RPMI8226 (cell line): Measurements from ENCODE around the gene ACLY.
"Not testable (repeated sequence)": the region's sequence is repeated elsewhere in the genome, so short reads cannot be mapped to it uniquely, and the experiment has no call there.

Experiments used
- DNase-seq: peaks from one replicate; pipeline ENCODE4 v3.0.0-alpha.2; 2015

The ACLY gene

DNA sequence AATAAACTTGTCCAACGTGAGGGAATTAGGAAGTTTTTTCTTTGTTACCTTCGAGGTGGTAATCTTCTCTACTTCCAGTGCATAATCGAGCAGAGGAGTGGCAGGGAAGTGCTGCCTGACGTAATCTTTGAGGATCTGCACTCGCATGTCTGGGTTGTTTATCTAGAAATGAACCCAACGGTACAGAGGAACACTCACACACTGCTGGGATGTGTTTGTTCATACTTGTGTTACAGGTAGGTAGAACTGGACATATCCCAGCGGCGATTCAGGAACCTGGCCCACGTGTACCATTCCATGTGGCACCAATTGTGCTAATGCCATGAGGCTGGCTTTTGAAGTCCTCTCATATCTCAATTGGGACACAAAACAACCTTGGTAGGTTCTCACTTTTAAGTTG is 49.3 kb downstream of the ACLY start:
- DNase-seq: no peak

DNA sequence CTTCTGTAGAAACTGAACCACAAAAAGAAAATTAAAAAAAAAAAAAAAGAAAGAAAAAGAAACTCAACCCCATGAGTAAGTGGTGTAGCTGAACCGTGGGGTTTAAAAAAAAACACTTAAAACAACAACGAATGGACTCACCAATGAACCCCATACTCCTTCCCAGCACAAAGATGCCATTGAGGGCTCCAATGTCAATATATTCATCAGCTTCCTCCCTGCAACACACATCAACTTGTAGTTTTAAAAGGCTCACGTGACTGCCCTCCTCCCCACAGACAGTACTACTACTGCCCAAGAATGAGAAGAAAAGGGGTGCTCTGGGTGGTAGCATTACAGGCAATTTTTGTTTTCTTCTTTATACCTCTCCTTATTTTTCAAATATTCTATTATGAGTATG is 50.2 kb downstream of the ACLY start:
- DNase-seq: no peak

DNA sequence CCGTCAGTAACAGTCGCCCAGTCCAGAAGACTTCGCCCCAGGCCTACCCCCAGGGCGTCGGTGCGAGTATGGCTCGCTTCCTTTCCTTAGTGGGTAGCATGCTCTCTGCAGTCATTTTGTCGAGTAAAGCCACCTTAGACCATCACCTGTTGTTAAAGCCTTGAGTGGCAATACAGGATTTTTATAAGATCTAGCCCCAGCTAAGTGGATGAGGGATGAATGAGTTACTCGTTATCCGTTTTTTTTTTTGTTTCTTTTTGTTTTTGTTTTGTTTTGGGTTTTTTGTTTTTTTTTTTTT is 53.2 kb downstream of the ACLY start:
- DNase-seq: no peak

DNA sequence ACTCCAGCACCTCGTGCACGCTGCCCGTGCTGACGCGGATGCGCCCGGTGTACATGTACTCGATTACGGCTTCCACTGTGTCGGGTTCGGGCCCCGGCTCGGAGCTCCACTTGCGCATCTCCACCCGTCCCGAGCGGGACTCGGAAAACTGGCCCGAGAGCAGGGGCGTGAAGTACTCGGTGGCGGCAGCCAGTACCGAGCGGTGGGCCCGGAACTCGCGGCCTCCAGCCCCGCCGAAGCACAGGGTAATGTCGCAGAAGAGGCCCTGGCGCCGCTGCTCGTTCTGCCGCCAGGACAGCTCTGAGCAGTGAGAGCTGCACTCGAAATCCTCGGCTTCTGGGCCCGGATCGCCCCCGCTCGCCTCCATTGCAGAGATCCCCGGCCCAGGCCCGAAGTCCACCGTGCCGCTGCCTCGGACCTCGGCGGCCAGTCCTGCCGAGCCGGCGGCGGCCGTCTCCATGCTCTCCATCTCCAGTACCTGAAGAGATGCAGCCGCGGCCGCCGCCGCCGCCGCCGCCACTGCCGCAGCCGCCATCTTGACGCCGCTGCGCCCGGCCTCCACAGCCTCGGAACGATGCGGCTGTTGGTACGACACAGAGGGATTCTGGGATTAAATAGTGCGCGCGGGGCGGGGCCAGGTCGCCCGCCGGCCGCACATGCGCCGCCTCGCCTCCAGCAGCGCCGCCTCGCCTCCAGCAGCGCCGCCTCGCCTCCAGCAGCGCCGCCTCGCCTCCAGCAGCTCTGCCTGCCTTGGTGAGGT is 53.7 kb downstream of the ACLY start, which contains the start of gene KLHL11:
TSS of gene KLHL11 (minus strand) at position 588 of the 760 bp plus-strand sequence. CDS start at position 535, 53 bp downstream.
- DNase-seq: peak; percentile 93

DNA sequence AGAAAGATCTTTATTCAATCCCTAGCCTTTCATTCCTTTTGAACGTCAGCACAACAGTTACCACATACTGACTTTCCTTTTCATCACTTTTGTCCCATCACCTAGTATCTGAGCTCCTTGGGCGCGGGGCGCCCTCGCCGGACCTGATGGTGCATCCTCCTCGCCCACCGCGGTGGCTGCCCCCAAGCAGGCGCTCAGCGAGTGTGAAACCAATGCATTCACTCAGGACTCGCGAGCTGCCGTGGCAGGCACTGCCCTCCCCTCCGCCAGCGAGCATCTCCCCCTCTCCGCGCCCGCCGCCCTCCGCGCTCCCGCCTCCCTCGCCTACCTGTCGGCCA is 54.3 kb downstream of the ACLY start:
- no peak for DNase-seq

DNA sequence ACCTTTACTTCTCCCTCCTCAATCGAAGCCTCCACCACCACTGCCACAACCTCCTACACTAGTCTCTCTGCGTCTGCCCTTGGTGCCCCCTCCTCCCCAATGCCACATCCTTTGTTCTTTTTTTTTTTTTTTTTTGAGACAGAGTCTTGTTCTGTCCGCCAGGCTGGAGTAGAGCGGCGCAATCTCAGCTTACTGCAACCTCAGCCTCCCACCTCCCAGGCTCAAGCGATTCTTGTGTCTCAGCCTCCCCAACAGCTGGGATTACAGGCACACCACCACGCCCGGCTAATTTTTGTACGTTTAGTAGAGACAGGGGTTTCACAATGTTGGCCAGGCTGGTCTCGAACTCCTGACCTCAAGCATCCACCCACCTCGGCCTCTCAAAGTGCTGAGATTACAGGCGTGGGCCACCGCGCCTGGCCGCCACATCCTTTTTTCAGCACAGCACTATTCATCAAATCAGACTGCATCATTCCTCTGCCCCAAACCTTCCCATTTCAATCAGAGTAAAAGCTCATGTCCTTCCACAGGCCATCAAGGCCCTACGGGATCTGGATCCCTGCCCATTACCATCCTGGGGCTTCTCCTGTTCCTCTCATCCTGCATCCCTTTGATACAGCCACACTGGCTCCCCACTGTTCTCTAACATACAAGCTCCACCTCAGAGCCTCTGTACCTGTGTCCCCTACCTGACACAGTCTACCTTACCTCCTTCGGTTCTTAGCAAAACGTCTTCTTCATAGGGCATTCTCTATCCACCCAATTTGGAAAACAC is 55.5 kb downstream of the ACLY start:
- DNase-seq: no peak

DNA sequence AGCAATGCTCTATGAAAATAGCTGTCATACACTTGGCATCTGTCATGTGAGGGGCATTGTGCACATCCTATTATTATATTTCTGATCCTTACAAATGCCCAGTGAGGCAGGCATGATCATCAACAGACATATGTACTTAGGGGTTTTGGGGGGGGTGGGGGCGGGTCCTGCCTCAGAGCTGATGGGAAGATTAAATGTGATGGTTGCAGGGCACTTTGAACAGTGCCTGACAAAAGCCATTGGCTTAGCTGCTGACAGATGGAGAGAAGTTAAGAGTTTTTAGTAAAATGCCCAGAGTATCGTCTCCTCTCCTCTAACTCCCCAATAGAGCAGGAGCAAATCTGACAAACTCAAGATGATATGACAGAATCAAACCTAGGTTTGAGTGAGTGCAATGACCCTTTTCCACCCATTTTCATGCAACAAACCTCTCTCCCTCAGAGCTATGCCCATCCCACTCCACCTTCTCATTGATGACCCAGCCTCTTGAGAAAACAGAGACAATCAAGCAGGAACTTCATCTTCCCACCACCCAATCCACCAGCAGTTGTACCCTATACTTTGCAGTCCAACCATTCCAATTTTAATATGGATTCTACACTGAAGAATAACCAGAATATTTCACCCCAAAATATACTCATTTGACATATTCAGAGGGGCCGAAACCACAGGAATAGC is 58.4 kb downstream of the ACLY start:
- no peak for DNase-seq

DNA sequence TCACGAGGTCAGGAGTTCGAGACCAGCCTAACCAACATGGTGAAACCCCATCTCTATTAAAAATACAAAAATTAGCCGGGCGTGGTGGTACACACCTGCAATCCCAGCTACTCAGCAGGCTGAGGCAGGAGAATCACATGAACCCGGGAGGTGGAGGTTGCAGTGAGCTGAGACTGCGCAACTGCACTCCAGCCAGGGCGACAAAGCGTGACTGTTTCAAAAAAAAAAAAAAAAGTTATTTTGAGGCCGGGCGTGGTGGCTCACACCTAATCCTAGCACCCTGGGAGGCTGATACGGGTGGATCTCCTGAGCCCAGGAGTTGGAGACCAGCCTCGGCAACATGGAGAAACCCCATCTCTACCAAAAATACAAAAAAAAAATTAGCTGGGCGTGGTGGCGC is 67.4 kb downstream of the ACLY start:
- not testable (repeated sequence) for DNase-seq

DNA sequence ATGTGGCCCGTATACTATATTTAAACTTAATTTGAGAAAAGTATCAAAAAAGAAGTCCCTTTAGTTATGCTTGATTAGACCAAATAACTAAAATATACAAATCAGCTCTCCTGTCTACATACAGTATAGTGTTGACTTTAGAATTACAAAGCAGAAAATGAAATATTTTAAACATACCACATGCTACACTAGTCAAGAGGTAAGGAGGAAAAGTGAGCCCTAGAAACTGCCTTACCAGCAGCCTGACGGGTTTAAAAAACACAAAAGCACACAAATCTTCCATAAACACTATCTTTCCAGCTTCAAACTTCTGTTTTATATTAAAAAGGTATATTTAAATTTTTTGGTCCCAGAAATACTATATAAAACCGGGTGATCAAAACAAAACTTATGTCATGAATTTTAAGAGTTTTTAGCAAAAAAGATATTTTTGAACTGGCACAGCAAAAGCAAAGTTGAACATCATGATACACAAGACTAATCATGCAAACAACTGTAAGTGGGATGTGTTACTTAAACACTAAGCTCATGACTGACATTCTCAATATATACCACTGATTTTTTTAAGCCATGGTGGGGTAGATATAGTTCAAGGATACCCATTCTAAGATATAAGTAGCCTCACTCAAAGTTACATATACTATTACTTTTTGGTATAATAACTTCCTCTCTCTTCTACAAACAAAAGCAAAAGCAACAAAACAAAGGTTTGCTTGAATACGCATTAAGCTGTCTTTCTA is 69.3 kb downstream of the ACLY start:
- DNase-seq: no peak

DNA sequence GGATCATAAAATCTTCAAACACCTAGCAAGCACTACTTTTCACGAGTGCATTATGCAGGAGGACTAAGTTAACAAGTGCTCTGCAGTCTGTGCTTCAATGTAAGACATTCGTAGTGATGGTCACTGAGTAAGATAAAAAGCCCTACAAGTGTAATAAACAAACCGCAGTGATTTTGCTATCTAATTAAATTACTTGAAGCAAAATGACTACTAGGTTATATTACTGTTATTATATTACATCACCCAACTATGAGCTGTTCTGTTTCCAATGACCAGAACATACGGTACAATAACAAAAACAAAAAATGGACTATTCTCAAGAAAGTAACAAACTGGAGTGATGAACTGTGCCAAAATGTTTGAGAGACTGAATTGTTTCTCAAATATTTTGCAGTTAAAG is 70.0 kb downstream of the ACLY start:
- no peak for DNase-seq

DNA sequence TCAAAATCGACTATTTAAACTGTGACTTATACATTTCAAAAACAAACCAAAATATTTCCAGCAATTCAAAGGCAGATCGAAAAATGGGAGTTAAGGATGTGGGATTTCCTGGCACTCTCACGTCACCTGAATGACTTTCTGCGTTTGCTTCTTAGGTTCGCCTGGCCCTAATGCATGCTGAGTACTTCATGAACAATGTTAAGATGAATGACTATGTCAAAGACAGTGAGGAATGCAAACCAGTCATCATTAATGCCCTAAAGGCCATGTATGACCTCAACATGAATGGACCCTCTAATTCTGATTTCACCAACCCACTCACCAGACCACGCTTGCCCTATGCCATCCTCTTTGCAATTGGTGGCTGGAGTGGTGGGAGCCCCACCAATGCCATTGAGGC is 73.8 kb downstream of the ACLY start:
- DNase-seq: no peak

DNA sequence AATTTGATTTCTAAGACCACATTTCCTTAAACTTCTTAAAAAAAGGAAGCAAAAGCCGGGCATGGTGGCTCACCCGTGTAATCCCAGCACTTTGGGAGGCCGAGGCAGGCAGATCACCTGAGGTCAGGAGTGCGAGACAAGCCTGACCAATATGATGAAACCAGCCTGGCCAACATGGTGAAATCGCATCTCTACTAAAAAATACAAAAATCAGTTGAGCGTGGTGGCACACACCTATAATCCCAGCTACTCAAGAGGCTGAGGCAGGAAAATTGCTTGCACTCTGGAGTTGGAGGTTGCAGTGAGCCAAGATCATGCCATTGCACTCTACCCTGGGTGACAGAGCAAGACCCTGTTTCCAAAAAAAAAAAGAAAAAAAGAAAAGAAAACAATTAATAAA is 78.0 kb downstream of the ACLY start:
- not testable (repeated sequence) for DNase-seq

DNA sequence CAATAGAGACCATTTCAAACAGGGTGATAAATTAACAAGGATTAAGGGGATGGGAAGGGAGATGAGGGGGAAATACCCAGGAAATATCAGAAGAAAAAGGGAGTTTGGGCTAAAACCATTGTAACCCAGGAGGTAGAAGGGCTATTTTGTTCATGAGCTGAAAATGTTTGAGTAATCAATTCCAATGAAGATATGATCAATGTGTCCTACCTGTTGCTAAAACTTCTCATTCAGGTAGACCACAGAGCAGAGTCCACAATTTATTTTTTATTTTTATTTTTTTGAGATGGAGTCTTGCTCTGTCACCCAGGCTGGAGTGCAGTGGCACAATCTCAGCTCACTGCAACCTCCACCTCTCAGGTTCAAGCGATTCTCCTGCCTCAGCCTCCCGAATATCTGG is 79.3 kb downstream of the ACLY start:
- DNase-seq: not testable (repeated sequence)

DNA sequence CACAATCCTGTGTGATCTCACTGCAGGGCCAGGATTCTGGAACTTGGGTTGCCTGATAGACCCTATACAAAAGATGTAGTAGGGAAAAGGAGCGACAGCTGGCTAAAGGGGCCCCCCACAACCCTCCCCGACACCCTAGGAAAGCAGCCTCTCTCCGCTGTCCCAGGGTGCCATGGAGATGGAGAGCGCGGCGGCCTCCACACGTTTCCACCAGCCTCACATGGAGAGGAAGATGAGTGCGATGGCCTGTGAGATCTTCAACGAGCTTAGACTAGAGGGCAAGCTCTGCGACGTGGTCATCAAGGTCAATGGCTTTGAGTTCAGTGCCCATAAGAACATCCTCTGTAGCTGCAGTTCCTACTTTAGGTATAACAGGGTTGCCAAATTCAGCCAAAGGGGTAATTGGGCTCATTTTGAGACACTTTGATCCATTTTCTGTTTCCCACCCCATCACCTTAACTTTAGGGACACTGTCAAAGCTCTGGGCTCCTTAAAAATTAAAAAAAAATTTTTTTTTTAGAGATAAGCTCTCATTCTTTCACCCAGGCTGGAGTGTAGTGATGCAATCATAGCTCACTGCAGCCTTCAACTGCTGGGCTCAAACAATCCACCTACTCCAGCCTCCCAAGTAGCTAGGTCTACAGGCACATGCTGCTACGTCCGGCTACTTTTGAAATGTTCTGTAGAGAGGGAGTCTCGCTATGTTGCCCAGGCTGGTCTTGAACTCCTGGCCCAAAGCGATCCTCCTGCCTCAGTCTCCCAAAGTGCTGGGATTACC is 80.8 kb downstream of the ACLY start, which contains the start of gene KLHL10:
TSS of gene KLHL10 (plus strand) at position 65 of the 778 bp plus-strand sequence. CDS start at position 173, 108 bp downstream.
- DNase-seq: no peak

DNA sequence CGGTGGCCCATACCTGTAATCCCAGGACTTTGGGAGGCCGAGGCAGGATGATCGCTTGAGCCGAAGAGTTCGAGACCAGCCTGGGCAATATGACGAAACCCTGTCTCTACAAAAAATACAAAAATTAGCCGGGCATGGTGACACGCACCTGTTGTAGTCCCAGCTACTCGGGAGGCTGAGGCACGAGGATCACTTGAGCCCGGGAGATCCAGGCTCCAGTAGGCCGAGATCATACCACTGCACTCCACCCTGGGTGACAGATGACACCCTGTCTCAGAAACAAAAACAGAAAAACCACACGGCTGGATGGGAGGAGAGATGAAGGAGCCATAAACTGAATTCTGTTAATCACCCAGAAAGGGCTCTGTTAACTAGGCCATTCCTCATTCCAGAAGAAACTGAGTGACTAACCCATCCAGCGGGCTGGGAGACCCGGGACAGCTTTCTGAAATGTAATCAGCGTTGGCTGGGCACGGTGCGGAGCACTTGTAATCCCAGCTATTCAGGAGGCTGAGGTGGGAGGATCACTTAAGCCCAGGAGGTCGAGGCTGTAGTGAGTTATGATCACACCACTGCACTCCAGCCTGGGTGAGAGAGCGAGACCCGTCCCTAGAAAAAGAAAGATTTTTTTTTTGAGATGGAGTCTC is 82.1 kb downstream of the ACLY start:
- DNase-seq: no peak

DNA sequence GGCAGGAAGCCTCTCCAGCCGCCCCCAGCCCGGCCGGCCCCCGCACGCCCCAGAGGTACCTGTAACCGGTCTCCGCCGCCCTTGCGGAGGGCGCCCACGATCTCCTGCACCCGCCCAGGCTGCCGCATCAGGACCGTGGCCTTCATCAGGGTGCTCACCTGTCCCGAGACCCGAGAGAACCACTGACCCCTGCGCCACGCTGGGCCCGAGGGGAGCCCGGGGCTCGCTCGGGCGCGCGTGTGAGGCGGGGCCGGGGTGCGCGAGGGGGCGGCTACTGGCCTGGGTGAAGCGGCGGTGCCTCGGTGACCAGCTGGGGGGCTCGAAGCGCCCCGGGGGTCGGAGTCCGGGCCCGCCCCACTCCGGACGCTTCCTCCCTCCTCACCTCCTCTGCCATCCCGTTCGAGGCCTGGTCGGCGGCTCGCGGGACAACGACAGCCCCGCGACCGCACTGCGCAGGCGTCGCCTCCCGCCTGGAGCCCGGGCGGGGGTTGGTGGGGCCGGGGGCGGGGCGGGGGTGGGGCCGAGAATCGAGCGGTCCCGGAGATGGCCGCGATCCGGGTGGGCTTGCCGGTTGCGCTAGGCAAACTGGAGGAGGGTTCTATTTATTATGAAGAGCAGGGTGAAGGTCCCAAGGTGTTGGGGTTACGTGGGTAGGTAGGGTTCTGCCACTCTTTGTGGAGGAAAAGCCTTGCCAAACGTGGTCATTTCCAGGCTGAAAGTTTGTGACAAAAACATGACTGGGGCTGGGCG is 82.8 kb downstream of the ACLY start, which contains the start of gene NT5C3B:
TSS of gene NT5C3B (minus strand) at position 433 of the 750 bp plus-strand sequence. CDS start at position 394, 39 bp downstream.
- peak; percentile 64 for DNase-seq

DNA sequence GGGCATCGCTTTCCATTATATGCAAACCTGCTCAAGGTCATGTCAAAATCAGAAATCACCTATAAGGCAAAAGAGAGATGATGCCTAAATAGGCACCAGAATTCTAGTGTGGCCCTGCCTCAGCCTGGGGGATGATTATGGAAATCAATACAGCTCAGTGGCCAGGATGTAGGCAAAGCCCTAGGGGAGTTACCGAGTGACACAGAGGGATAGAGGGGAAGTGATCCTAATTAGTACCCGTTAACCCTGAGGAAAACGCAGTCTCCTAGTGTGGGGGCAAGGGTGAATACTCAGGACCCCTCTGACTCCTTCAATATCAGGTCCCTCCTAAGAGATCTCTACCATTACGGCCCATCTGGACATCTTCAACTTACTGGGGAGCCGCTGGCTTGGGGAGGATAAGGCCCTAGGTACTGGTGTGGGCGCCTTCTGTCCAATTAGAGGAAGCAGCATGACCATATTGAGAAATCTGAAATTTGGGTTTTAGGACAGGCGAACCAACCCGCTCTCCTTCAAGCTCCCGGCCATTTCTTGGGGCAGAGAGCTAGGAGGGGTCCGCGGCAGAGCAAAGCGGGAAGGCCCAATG is 83.4 kb downstream of the ACLY start:
- no peak for DNase-seq

DNA sequence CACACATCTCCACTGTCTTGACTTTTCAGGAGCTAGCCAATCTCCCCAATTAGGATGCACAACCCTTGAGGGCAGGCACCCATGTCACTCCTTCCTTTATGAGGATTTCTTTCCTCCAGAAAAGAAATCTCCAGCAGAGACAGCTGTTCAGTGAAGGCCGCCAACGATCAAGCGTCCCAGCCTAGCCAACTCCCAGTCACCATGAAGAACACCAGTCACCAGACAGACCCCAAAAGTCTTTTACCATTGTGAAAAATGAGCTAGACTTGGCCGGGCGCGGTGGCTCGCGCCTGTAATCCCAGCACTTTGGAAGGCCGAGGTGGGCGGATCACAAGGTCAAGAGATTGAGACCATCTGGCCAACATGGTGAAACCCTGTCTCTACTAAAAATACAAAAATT is 88.8 kb downstream of the ACLY start:
- not testable (repeated sequence) for DNase-seq

DNA sequence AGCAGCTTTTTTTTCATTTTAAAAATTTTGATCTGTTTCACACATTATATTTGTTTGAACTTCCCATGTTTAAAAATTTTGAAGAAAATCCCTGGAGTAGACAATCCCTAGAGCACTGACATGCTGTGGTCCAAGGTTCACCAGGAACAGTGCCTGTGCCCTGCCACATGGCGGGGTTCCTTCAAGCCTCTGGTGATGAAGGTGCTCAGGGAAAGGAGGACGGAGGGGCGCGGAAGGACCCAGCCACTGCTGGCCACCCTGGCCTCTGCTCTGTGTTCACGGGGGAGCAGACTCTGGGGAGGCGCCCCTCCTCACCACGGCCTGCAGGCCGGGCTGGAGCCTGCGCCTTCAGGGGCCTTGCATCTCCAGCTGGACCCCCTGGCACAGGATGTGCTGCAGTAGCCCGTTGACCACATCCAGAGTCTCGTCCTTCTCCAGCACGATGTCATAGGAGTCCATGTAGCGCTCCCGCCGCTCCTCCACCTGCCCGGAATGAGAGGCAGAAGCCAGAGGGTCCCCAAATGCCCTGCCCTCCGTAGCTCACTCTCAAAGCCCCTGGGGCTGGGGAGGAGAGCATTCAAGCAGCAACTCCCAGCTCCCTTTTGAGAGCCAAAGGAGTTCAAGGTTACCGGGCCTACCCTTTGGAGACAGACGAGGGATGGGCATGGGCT is 93.4 kb downstream of the ACLY start:
- no peak for DNase-seq

DNA sequence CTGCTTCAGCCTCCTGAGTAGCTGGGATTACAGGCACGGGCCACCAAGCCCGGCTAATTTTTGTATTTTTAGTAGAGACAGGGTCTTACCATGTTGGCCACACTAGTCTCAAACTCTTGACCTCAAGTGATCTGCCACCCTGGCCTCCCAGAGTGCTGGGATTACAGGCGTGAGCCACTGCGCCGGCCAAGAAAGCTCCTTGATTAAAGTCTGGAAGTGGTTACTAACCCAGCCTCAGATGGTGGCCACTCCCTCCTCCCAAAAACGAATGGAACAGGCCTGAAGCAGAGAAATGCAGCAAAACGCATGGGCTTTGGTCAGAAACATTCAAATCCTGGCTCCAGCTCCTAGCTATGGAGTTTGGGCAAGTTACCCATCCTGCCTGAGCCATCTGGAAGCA is 94.7 kb downstream of the ACLY start:
- no peak for DNase-seq
